Fibroblast of the aortic adventitia (primary cell): ENCODE results near the gene CHCHD1. TPM values are rescaled to one million over a fixed set of nuclear protein-coding genes. Genes with fewer than 3 reads are reported as not detected.
A peak's percentile ranks its signal among the peaks of the same experiment; 100 is the strongest.

Source experiments
- DNase-seq: peaks from one replicate; pipeline ENCODE4 v3.0.0-alpha.2; 2010; ENCODE audit warnings: low read depth
- H3K4me3 ChIP-seq: 2 replicates; pipeline ENCODE4 v1.5.1; 2011; ENCODE audit warnings: low read depth, mild to moderate bottlenecking, control low read depth, low read length, moderate library complexity
- CTCF ChIP-seq: IDR thresholded peaks from 2 replicates; pipeline ENCODE4 v1.5.1; 2011; ENCODE audit warnings: mild to moderate bottlenecking, low read length, control low read depth, inconsistent platforms; ENCODE audit not compliant: insufficient read depth
- total RNA-seq: library from RNA; depleted of rRNA; stranded (reverse); fragments of >200 nt; gene quantifications from 2 replicates; pipeline ENCODE4 v1.2.3, GENCODE V29; 2012; ENCODE audit warnings: low replicate concordance

CHCHD1 gene
- total RNA-seq, 1 donor = 20.9 TPM

GRCh38 chr10:73798927-73799560 lies 17.2 kb downstream of the CHCHD1 start:
- TF ChIP-seq CTCF = no peak
- no peak for DNase-seq
- H3K4me3 ChIP-seq = no peak overlapping the region

DNA sequence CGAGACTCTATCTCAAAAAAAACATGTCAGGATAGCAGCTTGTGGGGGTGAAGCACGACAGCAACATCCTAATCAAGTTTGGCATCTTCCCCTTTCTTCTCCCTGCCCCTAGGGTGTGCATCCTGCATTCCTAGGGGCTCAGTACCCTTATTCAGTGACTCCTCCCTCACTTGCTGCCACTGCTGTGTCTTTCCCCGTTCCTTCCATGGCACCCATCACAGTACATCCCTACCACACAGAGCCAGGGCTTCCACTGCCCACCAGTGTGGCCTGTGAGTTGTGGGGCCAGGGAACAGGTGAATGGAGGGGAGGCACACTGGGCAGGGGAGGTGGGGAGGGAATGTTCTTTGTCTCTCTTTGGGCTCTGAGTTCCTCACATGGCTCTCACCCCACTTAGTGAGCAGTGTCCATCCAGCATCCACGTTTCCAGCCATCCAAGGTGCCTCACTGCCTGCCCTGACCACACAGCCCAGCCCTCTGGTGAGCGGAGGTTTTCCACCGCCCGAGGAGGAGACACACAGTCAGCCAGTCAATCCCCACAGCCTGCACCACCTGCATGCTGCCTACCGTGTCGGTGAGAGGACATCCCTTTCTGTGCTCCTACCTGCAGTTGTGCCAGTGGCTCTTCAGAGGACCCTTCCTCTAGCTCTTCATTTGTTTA lies 18.2 kb downstream of the CHCHD1 start:
- no peak for TF ChIP-seq CTCF
- DNase-seq = no peak
- no peak overlapping the region for H3K4me3 ChIP-seq

DNA sequence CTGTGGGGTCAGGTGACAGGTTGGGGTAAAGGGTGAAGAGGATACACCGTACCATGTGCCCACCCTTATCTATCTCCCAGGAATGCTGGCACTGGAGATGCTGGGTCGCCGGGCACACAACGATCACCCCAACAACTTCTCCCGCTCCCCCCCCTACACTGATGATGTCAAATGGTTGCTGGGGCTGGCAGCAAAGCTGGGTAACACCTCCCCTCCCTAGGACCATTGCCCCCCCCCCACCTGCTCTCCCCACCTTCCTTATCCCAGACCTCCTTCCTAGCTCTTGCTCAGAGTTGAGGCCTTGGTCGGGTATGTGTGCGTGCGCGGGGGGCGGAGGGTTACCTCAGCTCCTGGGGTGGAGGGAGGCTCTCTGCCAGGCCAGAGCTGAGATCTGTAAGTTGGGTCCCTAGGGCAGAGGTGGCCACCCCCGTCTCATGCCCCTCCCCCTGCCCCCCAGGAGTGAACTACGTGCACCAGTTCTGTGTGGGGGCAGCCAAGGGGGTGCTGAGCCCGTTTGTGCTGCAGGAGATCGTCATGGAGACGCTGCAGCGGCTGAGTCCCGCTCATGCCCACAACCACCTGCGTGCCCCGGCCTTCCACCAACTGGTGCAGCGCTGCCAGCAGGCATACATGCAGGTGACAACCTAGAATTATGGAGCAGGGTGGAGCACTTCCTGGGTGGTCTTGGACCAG lies 18.9 kb downstream of the CHCHD1 start:
- no peak for DNase-seq
- TF ChIP-seq CTCF = no peak
- no peak overlapping the region for H3K4me3 ChIP-seq

GRCh38 chr10:73801253-73801590 lies 19.4 kb downstream of the CHCHD1 start:
- no peak for DNase-seq
- no peak for TF ChIP-seq CTCF
- no peak overlapping the region for H3K4me3 ChIP-seq

GRCh38 chr10:73802276-73802991 lies 20.6 kb downstream of the CHCHD1 start:
- no peak for DNase-seq
- H3K4me3 ChIP-seq = no peak overlapping the region
- TF ChIP-seq CTCF = peak; percentile 26

DNA sequence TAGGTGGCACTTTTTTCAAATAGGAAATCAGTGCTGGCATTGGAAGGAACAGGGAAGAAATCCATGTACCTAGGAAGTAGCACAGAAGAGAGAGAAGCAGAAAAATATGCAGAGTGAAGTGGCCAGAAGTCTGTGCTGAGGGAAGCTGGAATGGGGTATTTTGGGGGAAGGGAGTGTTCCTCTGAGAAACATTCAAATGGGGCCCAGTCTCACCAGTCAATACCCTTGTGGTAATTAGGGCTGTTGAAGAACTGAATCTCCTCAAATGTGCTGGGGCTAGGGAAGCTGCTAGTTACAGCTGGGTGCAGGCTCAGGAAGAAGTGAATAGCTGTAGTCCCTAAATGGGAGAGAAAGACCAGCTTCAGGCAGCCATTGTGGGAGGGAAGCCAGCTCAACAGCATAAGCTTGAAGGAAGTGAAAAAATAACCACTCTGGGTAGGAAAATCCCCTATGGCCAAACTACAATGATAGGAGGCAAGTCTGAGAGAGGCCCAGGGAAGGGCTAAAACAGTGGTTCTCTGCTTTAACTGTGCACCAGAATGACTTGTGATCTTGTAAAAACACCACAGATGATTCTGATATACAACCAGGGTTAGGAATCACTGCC lies 21.9 kb downstream of the CHCHD1 start:
- DNase-seq = no peak
- no peak for TF ChIP-seq CTCF
- H3K4me3 ChIP-seq = no peak overlapping the region
